C1 segment of cervical spinal cord (tissue), 14 donors: ENCODE data around the gene AGPAT3.

Experiments
- DNase-seq, 14 donors: peaks; one replicate each; lab custom pipeline; 2025; lab: John Stamatoyannopoulos, UW

The AGPAT3 gene

GRCh38 chr21:43954042-43954441, 89.0 kb downstream of the AGPAT3 start:
- no peak for DNase-seq

- DNase-seq, result no peak
Measured at GRCh38 chr21:43954896-43955295, 89.9 kb downstream of the AGPAT3 start.

- DNase-seq, result no peak
Measured at GRCh38 chr21:43956019-43956669, 91.1 kb downstream of the AGPAT3 start.

GRCh38 chr21:43956670-43957035, 91.6 kb downstream of the AGPAT3 start:
- no peak for DNase-seq

GRCh38 chr21:43957128-43957571, 92.1 kb downstream of the AGPAT3 start:
- DNase-seq, result no peak

- no peak for DNase-seq
Measured at GRCh38 chr21:43957611-43958362, 92.8 kb downstream of the AGPAT3 start.

GRCh38 chr21:43958364-43959158, 93.5 kb downstream of the AGPAT3 start:
- DNase-seq, result no peak

GRCh38 chr21:43959231-43960116, 94.5 kb downstream of the AGPAT3 start:
- DNase-seq, result no peak

GRCh38 chr21:43961382-43961909, 96.4 kb downstream of the AGPAT3 start:
- DNase-seq, result no peak

- no peak for DNase-seq
Measured at GRCh38 chr21:43965911-43966585, 101.0 kb downstream of the AGPAT3 start.

- DNase-seq, result no peak
Measured at GRCh38 chr21:43966946-43967512, 102.0 kb downstream of the AGPAT3 start.

GRCh38 chr21:43967981-43968380, 103.0 kb downstream of the AGPAT3 start:
- DNase-seq, result no peak

GRCh38 chr21:43968410-43969114, 103.5 kb downstream of the AGPAT3 start:
- DNase-seq, result no peak

GRCh38 chr21:43969115-43969444, 104.1 kb downstream of the AGPAT3 start:
- no peak for DNase-seq

- DNase-seq, result no peak
Measured at GRCh38 chr21:43970551-43970950, 105.5 kb downstream of the AGPAT3 start.

- peak in 1 of 14 donors; percentile 25 for DNase-seq
Measured at GRCh38 chr21:43971201-43971991, 106.4 kb downstream of the AGPAT3 start.

- DNase-seq, result no peak
Measured at GRCh38 chr21:43971992-43972255, 106.9 kb downstream of the AGPAT3 start.

- DNase-seq, result no peak
Measured at GRCh38 chr21:43972850-43973633, 108.0 kb downstream of the AGPAT3 start.

GRCh38 chr21:43973634-43973955, 108.6 kb downstream of the AGPAT3 start:
- no peak for DNase-seq
